Adipocyte (in vitro differentiated cells): ENCODE results near the gene SFTA2.
A peak's percentile ranks its signal among the peaks of the same experiment; 100 is the strongest.
"Not testable (repeated sequence)": the region's sequence is repeated elsewhere in the genome, so short reads cannot be mapped to it uniquely, and the experiment has no call there.

Experiments used
- DNase-seq: peaks from one replicate; pipeline ENCODE4 v3.0.0-alpha.2; 2015; ENCODE audit warnings: low read depth
- H3K27me3 ChIP-seq: replicated peaks from 2 replicates; pipeline ENCODE4 v1.7.0; 2013; ENCODE audit warnings: mild to moderate bottlenecking, low read length, moderate library complexity; ENCODE audit not compliant: control insufficient read depth, insufficient read depth
- H3K36me3 ChIP-seq: 2 replicates; pipeline ENCODE4 v1.7.0; 2013; ENCODE audit warnings: low read length, mild to moderate bottlenecking, moderate library complexity; ENCODE audit not compliant: control insufficient read depth, insufficient read depth, severe bottlenecking
- H3K4me1 ChIP-seq: 2 replicates; pipeline ENCODE4 v1.7.0; 2013; ENCODE audit warnings: mild to moderate bottlenecking, low read length, moderate library complexity; ENCODE audit not compliant: control insufficient read depth, insufficient read depth
- H3K4me3 ChIP-seq: 2 replicates; pipeline ENCODE4 v1.7.0; 2013; ENCODE audit warnings: mild to moderate bottlenecking, low read length, moderate library complexity
- H3K9ac ChIP-seq: 2 replicates; pipeline ENCODE4 v1.7.0; 2013; ENCODE audit warnings: mild to moderate bottlenecking, low read length, moderate library complexity
- H3K9me3 ChIP-seq: 2 replicates; pipeline ENCODE4 v1.7.0; 2013; ENCODE audit warnings: mild to moderate bottlenecking, low read length, moderate library complexity; ENCODE audit not compliant: control insufficient read depth

SFTA2 gene

DNA sequence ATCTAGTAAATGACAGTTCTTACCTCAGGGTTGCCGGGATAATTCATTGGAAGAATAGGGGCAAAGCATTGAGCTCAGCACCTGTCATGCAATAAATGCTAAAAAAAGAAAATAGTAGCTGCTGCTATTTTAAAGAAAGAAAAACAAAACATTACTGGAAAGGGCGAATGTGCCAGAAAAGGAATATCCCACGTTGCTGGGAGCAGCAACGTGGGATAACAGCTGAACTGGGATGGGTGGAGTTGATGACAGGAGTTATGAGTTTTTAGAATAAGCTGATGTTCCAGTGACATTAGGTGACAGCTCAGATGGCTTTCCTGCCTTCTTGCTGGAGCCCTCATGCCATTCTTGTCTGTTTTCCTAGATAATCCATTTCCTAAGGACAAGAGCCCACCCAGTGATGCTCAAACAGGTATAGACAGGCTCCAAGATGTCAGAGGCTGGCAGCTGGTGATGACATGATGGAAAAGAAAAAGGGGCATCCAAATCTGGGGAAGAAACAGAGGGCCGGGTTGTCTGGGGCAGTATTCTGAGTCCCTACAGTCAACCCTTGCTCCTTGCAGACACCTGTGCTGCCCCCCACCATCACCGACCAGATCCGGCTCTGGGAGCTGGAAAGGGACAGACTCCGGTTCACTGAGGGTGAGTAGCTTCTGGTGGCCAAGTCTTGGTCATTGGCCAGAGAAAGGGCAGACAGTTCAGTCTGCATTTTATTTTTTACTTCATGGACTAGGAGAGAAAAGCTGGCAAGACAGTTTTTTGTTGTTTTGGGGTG lies 19.0 kb downstream of the SFTA2 start:
- no peak overlapping the region for H3K4me3 ChIP-seq
- DNase-seq, result no peak
- H3K27me3 ChIP-seq, result no peaks in the 10 kb centered on the region
- H3K9me3 ChIP-seq, result no peaks in the 10 kb centered on the region
- H3K4me1 ChIP-seq, result peaks cover 34% of the 10 kb centered on the region
- peaks cover 42% of the 10 kb centered on the region for H3K36me3 ChIP-seq
- H3K9ac ChIP-seq, result no peak overlapping the region

DNA sequence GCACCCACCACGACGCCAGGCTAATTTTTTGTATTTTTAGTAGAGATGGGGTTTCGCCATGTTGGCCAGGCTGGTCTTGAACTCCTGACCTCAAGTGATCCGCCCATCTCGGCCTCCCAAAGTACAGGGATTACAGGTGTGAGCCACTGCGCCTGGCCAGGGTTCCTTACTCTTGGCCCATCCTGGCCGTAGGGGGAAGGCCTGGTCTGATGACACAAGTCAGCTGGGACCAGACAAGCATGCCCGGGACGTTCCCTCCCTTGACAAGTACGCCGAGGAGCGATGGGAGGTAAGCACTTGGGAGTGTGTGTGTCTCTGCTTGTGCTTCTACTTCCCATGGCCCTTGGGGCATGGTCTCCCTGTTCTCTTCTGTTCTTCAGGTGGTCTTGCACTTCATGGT lies 21.5 kb downstream of the SFTA2 start:
- H3K9me3 ChIP-seq, H3K4me3 ChIP-seq, H3K9ac ChIP-seq, DNase-seq, H3K27me3 ChIP-seq: not testable (repeated sequence)
- Histone ChIP-seq H3K4me1 (peaks cover 34% of the 10 kb centered on the region), H3K36me3 (peaks cover 35% of the 10 kb centered on the region)

DNA sequence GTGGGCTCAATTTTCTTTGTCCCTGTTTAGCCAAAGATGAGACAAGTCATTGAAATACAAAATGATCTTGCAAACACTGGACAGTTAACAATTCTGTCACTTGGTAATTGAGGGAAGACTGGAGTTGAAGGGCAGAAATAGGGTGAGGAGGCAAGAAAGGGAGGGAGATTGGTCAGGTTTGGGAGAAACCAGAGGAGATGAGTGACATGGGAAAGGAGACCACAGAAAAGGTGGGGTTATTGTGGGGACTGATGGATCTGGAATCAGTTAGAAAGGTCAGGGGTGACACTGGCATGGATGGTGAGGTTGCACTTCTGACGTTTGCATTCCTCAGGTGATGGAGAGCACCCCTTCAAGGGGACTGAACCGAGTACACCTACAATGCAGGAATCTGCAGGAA lies 23.3 kb downstream of the SFTA2 start:
- H3K4me3 ChIP-seq, result peak overlapping the region; percentile 97
- H3K9me3 ChIP-seq, result no peaks in the 10 kb centered on the region
- peak overlapping the region; percentile 94 for H3K9ac ChIP-seq
- H3K27me3 ChIP-seq, result no peaks in the 10 kb centered on the region
- DNase-seq, result no peak
- peaks cover 22% of the 10 kb centered on the region for H3K4me1 ChIP-seq
- peaks cover 35% of the 10 kb centered on the region for H3K36me3 ChIP-seq

- H3K27me3 ChIP-seq, result no peaks in the 10 kb centered on the region
- H3K9ac ChIP-seq, result peak within 1 kb of the TSS; percentile 94
- no peaks in the 10 kb centered on the region for H3K9me3 ChIP-seq
- peak within 1 kb of the TSS; percentile 97 for H3K4me3 ChIP-seq
- DNase-seq, result peak; percentile 100
- H3K36me3 ChIP-seq, result peaks cover 33% of the 10 kb centered on the region
- H3K4me1 ChIP-seq, result peaks cover 19% of the 10 kb centered on the region
Observed at GRCh38 chr6:30907758-30908591, 24.0 kb downstream of the SFTA2 start, which contains the start of gene GTF2H4. Gene GTF2H4 (plus strand): TSS chr6:30908207.

DNA sequence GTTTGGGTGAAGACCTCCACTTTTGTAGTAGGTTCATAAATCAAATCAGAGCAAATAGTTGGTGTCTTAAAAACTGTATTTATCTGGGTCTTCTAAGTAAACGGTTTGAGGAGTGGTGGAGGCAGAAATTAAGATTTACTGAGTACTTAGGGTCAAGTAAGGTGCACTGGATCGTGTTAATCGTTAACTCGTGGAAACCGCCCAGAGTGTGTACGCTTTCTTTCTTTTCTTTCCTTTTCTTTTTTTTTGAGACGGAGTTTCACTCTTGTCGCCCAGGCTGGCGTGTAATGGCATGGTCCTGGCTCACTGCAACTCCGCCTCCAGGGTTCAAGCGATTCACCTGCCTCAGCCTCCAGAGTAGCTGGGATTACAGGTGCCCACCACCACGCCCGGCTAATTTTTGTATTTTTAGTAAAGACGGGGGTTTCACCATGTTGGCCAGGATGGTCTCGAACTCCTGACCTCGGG lies 24.6 kb downstream of the SFTA2 start:
- peaks cover 26% of the 10 kb centered on the region for H3K36me3 ChIP-seq
- not testable (repeated sequence) for H3K27me3 ChIP-seq, DNase-seq, H3K9me3 ChIP-seq
- peaks cover 19% of the 10 kb centered on the region for H3K4me1 ChIP-seq
- H3K9ac ChIP-seq, result peak overlapping the region; percentile 30
- peak overlapping the region; percentile 97 for H3K4me3 ChIP-seq

DNA sequence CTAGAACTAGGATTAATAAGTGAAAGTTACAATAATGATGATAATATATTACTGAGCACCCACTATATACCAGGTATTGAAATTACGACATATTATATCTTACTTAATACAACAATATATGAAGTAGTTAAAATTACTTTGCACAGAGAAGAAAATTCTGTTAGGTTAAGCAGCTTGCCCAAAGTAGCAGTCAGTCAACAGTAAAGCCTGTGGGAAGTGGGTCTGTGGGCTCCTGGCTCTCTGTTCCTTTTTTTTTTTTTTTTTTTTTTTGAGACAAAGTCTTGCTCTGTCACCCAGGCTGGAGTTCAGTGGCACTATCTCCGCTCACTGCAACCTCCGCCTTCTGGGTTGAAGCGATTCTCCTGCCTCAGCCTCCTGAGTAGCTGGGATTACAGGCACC lies 28.7 kb downstream of the SFTA2 start:
- Histone ChIP-seq H3K9me3 (no peaks in the 10 kb centered on the region), H3K4me1 (no peaks in the 10 kb centered on the region), H3K27me3 (no peaks in the 10 kb centered on the region), H3K36me3 (peaks cover 19% of the 10 kb centered on the region), H3K9ac (no peak overlapping the region), H3K4me3 (no peak overlapping the region)
- DNase-seq, result no peak

GRCh38 chr6:30902709-30903108 lies 29.3 kb downstream of the SFTA2 start:
- Histone ChIP-seq H3K4me1 (no peaks in the 10 kb centered on the region), H3K27me3 (no peaks in the 10 kb centered on the region), H3K9me3 (no peaks in the 10 kb centered on the region), H3K9ac (no peak overlapping the region), H3K4me3 (no peak overlapping the region), H3K36me3 (peaks cover 24% of the 10 kb centered on the region)
- no peak for DNase-seq

- not testable (repeated sequence) for DNase-seq, H3K4me3 ChIP-seq, H3K4me1 ChIP-seq, H3K9me3 ChIP-seq, H3K27me3 ChIP-seq, H3K9ac ChIP-seq
- peaks cover 29% of the 10 kb centered on the region for H3K36me3 ChIP-seq
Observed at GRCh38 chr6:30902196-30902595, 29.8 kb downstream of the SFTA2 start.

DNA sequence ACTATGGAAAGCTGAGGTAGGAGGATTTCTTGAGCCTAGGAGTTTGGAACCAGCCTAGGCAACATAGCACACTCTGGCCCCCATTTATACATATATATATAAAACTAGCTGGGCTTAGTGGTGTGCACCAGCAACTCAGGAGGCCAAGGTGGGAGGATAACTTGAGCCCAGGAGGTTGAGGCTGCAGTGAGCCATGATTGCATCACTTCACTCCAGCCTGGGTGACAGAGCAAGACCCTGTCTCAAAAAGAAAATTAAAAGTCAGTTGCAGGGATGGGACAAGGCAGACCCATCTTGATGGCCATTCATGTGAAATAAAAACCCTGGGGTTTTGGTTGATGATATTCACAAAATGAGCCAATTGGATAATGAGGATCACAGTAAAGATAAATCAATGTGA lies 30.5 kb downstream of the SFTA2 start:
- Histone ChIP-seq H3K4me3 (no peak overlapping the region), H3K9me3 (no peaks in the 10 kb centered on the region)

DNA sequence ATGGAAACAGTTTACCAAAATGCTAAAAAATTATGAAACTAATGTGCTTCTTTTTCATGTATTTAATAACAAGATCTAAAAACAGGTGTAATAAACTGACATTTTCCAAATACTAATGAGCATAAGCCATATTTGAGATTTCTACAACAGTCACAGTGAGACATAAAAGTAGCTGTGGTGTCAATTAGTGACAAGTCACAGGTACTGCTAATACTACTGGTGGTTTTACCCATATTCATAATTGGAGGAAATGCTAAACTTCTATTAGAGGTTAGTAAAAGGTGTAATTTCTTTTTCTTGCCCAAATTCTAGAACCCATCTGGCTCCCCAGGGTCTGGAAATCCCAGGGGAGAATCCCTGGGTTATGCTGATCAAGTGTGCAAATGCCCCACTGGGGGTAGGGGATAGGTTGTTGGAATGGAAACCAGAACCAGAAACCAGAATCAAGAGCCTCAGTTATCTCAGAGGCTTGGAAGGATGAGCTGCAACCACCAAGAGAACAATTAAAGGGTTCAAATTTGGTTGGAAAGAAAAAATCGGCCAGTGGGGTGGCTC lies 31.0 kb downstream of the SFTA2 start:
- DNase-seq, result no peak
- Histone ChIP-seq H3K27me3 (no peaks in the 10 kb centered on the region), H3K4me3 (no peak overlapping the region), H3K36me3 (peaks cover 29% of the 10 kb centered on the region), H3K9ac (no peak overlapping the region), H3K9me3 (no peaks in the 10 kb centered on the region), H3K4me1 (no peaks in the 10 kb centered on the region)

More for the DNA sequence above, 30.5 kb downstream of the SFTA2 start:
- Histone ChIP-seq H3K9ac (no peak overlapping the region), H3K27me3 (no peaks in the 10 kb centered on the region), H3K36me3 (peaks cover 29% of the 10 kb centered on the region), H3K4me1 (no peaks in the 10 kb centered on the region)
- DNase-seq, result no peak

DNA sequence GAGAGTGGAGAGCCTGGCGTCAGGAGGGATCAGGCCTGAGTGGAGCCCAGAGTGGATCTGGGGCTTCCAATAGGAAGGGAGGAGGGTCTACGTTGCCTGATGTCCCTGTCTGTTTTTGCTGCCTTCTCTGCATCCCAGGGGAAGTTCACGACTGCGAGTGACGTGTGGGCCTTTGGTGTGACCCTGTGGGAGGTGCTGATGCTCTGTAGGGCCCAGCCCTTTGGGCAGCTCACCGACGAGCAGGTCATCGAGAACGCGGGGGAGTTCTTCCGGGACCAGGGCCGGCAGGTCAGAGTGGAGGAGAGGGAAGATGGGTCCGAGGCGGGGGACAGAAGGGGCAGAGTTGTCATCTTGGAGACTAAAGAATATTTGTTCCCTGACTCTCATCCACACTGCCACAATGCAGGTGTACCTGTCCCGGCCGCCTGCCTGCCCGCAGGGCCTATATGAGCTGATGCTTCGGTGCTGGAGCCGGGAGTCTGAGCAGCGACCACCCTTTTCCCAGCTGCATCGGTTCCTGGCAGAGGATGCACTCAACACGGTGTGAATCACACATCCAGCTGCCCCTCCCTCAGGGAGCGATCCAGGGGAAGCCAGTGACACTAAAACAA lies 33.1 kb downstream of the SFTA2 start:
- H3K27me3 ChIP-seq, result no peaks in the 10 kb centered on the region
- peaks cover 43% of the 10 kb centered on the region for H3K36me3 ChIP-seq
- no peak overlapping the region for H3K4me3 ChIP-seq
- DNase-seq, result no peak
- no peaks in the 10 kb centered on the region for H3K9me3 ChIP-seq
- H3K4me1 ChIP-seq, result no peaks in the 10 kb centered on the region
- no peak overlapping the region for H3K9ac ChIP-seq
